ENCODE measurements around the gene KCNA1.

GRCh38 chr12:4915752-4916151 is 6.0 kb downstream of the KCNA1 start:
- TF ChIP-seq, protein P1, sequence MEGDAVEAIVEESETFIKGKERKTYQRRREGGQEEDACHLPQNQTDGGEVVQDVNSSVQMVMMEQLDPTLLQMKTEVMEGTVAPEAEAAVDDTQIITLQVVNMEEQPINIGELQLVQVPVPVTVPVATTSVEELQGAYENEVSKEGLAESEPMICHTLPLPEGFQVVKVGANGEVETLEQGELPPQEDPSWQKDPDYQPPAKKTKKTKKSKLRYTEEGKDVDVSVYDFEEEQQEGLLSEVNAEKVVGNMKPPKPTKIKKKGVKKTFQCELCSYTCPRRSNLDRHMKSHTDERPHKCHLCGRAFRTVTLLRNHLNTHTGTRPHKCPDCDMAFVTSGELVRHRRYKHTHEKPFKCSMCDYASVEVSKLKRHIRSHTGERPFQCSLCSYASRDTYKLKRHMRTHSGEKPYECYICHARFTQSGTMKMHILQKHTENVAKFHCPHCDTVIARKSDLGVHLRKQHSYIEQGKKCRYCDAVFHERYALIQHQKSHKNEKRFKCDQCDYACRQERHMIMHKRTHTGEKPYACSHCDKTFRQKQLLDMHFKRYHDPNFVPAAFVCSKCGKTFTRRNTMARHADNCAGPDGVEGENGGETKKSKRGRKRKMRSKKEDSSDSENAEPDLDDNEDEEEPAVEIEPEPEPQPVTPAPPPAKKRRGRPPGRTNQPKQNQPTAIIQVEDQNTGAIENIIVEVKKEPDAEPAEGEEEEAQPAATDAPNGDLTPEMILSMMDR (IDR thresholded peaks at IDR 0.05), result no peak
- no peak for TF ChIP-seq POLR2A (IDR thresholded peaks at IDR 0.05)
